Right ventricle myocardium superior (tissue), 1 donor: ENCODE measurements around the gene THSD4. TPM values are rescaled to one million over a fixed set of nuclear protein-coding genes. Genes with fewer than 3 reads are reported as not detected.
A peak's percentile ranks its signal among the peaks of the same experiment; 100 is the strongest.

Source experiments
- ATAC-seq: fragments of 200-7000 bp; cut with Tn5 transposase; one replicate; pipeline ENCODE4 v1.9.1; 2020; ENCODE audit warnings: mild to moderate bottlenecking; ENCODE audit not compliant: poor library complexity
- DNase-seq: peaks from one replicate; pipeline ENCODE4 v3.0.0-alpha.2; 2020
- intact Hi-C: fragments of 100-400 bp; cut with DNase I; formaldehyde crosslinking; loops from one replicate; pipeline ENCODE4 v1.11.2; 2022
- long read RNA-seq: library from polyadenylated mRNA; unstranded; transcript quantifications from one replicate; pipeline ENCODE4 v2.0.0, GENCODE V29; 2021
- total RNA-seq: library from RNA; stranded (reverse); fragmentation: NEBNext Ultra II Directional; extraction: Animal tissue kit (Norgen Biotek cat#: 25700); gene quantifications from one replicate; pipeline ENCODE4 v1.2.1, GENCODE V29; 2021
- donor health status: DM: no; HTN: yes; CAD: no; lungs with severe emphysema.

The THSD4 gene
- 75.6 TPM for total RNA-seq
- long read RNA-seq, partial matches to known transcripts: 4 of 42 reads
- long read RNA-seq, other reads (novel, unspliced or antisense): 37 of 42 reads

DNA sequence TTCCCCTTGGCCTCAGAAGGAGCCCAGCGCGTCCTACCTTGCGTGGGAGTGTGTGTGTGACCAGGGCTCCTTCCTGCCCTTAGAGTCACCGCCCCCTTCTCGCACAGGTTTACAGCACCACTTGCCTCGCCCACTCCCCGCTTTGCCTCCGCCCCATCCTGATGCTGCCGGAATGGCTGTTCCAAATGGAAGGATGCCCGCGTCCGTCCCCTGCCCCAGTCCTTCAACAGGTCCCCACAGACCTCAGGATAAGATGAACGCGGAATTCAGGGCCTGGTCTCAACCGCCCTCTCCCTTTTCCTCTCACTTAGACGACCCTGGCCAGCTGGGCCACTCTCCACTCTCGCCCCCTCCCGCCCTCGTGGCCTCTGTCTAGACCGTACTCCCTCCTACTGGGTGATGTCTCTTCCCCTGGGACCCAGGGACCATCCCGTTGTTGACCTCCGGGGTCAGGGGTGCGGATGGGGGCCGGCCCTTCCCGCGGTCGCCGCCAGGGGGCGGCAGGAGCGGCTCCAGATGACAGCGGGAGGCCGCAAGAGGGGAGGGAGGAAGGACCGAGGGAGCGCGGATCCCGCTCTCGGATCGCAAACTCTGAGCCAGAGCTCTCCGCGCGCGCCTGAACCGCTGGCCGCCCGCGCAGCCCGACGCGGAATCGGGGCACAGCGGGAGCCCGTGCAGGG, at the start of gene THSD4:
THSD4 (plus strand) TSS at position 585 of the 680 bp plus-strand sequence.
- peak; percentile 67 for ATAC-seq
- intact Hi-C loops: loop anchor here (10.0 kb wide), 1 partner anchor 220 kb away; no protein-coding TSS in a partner anchor
- DNase-seq: peak; percentile 86

DNA sequence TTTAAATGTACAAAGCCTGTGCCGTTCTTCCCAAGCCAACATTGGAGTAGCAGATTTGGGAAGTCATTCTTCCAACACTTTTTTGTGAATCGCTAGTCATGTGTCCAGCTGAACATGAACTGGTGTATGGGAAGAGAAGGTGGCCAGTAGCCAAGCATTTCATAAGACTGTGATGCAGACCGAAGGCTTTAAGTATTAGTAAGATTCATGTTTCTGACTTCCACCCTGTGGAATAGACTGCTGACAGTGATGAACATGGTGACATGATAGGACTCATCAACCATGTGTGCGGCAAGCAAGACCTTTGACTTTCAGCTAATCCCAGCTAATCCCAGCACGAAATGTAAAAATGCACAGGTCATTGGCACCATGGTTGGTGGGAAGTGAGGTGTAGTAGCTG, 48.3 kb upstream of the THSD4 start:
- intact Hi-C loops: no loop called here
- ATAC-seq (peak; percentile 71), DNase-seq (no peak)

DNA sequence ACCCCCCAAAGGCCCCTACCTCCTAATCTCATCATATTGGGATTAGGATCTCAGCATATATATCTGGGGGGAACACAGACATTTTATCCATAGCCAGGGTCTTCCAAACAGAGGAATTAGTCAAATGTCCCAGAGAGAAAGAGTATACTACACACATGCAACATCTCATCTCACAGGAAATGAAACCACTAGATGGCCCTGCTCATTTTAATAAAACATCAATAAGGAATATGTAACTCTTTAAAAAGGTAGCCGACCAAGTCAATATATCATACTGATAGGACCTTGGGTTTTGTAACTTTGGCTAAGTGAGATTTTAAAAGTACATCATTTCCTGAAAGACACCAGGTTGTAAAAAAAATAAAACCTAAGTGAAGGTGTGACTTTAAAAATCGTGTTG, 45.6 kb upstream of the THSD4 start:
- intact Hi-C loops: no loop called here
- no peak for ATAC-seq
- DNase-seq: no peak

DNA sequence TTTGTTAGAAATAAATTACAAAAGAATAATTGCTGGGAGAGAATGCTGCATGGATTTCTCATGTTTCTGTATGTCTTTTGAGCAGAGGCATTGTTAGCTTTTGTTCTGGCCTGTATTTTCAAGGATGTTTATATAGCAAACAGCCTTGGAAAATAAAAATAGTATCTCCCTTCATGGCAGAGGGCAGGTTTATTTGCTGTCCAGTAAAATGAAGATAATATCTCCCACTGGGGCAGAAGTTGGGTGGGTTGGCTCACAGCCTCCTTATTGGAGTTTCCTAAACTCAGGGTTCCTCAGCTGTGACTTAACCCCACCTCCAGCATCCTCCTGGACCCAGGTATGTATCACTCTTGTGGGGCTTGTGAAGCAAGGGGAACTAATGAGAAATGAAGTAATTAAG, 43.7 kb upstream of the THSD4 start:
- intact Hi-C loops: no loop called here
- DNase-seq (no peak), ATAC-seq (no peak)

DNA sequence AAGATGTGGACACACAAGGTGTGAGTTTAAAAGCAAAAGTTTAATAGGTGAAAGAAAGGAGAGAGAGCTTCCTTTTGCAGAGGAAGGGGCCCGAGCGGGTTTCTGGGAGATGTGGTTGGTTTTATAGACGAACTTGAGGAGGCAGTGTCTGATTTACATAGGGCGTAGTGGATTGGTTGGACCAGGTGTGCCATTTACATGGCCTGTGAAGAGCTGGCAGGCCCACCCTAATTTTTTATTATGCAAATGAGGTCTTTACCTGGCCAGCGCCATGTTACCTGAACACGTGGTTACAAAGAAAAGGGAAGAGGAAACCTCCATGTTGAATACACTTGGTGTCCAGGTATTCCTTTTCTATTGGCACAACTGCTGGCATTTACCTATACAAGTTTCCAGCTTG, 42.8 kb upstream of the THSD4 start:
- intact Hi-C loops: no loop called here
- no peak for DNase-seq
- no peak for ATAC-seq

DNA sequence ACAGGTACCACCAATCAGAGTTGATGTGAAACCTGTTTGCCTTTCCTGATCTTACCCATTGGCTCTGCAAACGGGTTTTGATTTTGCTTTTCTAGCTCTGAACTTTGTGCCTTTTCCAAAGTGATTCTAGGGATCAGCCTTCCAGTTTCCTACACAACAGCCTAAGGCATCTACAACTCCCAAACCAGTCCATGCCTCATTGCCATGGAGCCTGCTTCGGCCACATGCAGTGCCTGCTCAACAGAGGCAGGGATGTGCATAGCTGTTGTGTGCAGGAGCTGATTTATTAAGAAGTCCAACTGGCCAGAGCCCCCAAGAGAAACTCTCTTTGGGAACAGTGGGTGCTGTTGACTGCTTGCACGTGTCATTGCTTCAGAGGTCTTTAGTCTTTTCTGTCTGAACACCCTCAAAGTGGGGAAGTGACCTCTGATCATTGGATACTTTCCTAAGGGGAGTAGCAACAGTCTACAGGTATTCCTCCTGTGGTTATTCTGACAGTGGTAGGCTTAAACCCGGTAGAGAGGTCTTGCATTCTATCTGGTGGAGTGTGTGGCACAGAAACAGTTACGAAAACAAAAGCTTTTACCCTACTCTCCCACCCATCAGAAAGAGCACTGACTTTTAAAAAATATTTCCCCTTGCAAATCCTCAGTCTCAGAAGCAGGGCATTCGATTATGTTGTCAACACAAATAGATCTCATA, 36.6 kb upstream of the THSD4 start:
- ATAC-seq: no peak
- intact Hi-C loops: no loop called here
- no peak for DNase-seq

DNA sequence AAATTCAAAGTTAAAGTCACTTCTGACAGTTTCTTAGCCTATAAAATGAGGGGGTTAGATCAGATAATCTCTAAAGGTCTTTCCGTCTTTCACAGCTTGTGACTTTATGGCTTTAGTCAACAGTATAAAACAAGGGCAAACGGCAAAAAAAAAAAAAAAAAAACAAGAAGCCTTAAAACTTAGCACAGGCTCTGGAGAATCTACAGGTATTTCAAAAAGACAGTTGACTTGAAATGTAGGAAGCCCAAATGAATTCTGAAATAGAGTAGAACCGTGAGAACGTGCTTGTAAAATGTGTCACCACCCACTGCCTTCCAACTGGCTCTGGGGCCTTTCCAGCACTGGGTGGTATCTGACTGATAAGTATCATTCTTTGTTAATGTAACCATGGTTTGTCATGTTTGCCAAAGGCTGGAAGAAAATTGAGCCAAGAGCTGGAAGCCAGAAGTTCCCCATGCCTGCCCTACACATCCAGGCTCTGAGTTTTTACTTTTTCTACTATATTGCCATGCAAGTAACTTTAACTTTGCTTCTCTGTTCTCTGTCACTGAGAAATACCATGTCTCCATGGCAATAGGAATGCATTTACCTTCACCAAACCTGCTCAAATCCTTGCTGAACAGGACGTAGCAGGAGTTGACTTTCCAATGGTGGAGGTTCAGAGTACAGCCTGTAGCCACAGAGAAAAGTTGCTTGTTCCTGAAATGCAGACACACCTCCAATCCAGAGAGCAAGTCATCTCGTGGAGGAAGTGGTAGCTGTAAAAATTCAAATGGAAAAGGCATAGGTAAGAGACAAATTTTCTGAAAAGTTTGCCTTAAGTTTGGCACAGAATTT, 35.8 kb upstream of the THSD4 start:
- intact Hi-C loops: no loop called here
- DNase-seq: peak; percentile 55

DNA sequence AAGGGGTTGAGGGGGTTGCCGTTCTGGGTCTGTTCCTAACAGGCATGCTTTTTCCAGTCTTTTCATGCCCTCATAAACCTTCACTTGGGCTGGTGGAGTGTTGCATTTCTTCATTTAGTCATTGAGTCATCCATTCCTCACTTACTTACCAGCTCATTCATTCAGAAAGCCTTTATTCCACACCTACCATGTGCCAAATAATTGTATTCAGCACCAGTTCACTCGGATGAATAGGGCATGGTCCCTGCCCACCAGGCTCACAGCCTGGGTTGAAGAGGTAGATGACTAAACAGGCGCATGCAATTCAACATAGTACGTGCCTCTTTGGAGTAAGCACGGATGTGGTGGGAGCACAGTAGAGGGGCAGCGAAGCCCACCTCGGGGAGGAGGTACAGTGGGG, 35.1 kb upstream of the THSD4 start:
- DNase-seq: no peak
- intact Hi-C loops: no loop called here
- no peak for ATAC-seq

More for the DNA sequence above, 35.8 kb upstream of the THSD4 start:
- peak; percentile 58 for ATAC-seq

DNA sequence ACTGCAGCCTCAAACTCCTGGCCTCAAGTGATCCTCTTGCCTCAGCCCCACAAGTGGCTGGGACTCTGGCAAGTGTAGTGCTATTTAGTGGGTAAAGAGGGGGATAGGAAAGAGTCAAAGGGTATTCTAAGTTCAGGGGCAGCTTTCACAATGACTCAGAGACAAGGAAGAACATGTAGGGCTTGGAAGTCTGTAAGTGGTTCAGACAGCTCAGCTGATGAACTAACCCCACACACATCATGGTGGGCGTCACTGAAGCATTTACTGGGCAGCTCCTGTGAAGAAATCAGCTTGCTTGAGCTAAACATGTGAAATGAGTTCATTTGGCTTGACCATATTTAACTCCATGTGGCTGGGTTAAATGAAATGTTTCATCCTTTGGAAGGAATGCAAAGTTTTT, 34.6 kb upstream of the THSD4 start:
- DNase-seq: no peak
- ATAC-seq: no peak
- intact Hi-C loops: no loop called here

DNA sequence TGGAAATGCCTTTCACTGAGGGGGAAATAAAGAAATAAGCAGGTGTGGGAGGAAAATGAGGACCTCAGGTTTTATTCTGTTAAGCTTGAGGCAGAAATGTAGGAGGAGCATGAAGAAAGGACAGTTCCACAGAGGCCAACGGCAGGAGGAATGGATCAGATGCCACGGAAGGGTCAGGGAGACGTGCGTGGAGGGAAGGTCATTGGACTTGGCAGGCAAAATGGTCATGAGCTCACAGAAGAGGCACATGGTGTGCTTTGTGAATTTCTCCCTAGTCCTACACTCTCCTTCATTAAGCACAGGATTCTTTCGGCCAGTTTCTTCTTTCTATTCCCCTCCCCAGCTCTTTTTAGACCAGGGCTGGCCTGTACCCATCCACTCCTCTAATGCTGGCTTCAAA, 32.5 kb upstream of the THSD4 start:
- ATAC-seq (peak; percentile 80), DNase-seq (peak; percentile 43)
- intact Hi-C loops: no loop called here

DNA sequence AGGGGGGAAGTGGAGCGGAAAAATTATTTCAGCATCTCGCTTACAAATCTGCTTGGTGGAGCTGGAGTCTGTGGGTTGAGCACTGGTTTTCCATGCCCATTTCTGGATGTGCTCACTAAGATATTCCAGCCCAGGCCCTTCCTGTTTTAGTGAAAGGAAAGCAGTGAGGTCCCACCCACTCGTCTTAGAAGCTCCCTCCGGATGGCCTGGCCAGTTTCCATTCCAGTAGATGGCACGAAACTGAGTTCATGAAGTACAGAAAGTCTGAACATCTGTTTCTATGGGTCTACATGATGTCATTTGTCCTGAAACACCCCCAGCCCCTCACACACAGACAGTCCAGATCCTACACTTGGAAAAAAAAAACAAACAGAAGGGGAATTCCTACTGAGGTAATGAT, 31.9 kb upstream of the THSD4 start:
- DNase-seq (peak; percentile 51), ATAC-seq (peak; percentile 56)
- intact Hi-C loops: no loop called here

DNA sequence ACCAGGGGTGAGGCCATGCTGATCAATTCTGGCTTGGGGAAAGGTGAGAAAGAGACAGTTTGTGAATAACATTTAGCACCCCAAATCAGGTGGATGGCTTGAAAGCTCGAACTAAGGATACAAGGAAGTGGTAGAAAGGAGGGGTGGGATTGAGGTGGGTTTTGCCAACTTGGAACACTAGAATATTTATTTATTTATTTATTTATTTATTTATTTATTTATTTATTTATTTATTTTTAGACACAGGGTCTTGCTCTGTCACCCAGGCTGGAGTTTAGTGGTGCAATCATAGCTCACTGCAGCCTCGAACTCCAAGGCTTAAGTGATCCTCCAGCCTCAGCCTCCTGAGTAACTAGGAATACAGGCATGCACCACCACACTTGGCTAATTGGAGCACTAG, 31.0 kb upstream of the THSD4 start:
- ATAC-seq (no peak), DNase-seq (no peak)
- intact Hi-C loops: no loop called here

DNA sequence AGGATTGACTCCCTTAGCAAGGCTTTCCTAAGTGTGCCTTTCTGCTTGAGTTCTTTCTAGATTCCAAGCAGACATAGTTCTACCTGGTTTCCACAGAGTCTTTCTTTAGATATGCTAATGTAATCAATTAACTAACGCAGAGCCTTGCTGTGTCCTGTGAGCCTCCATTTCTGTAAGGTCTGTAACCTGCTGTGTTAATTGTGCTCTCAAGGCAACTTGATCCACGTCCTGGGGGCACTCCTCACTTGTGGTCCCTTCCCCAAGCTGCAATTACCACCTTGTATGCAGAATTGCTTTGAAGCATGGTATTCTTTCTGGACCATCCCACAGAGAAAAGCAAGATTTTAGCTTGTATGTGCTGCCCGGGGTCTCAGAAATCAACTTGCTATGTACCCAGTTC, 29.5 kb upstream of the THSD4 start:
- DNase-seq (no peak), ATAC-seq (no peak)
- intact Hi-C loops: no loop called here

DNA sequence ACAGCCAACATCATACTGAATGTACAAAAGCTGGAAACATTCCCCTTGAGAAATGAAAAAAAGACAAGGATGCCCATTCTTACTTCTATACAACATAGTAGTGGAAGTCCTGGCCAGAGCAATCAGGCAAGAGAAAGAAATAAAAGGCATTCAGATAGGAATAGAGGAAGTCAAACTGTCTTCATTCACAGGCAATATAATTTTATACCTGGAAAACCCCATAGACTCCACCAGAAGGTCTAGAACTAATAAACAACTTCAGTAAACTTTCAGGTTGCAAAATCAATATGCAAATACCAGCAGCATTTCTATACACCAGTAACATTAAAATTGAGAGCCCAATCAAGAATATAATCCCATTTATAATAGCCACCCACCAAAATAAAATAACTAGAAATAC, 27.1 kb upstream of the THSD4 start:
- DNase-seq (no peak), ATAC-seq (no peak)
- intact Hi-C loops: no loop called here

DNA sequence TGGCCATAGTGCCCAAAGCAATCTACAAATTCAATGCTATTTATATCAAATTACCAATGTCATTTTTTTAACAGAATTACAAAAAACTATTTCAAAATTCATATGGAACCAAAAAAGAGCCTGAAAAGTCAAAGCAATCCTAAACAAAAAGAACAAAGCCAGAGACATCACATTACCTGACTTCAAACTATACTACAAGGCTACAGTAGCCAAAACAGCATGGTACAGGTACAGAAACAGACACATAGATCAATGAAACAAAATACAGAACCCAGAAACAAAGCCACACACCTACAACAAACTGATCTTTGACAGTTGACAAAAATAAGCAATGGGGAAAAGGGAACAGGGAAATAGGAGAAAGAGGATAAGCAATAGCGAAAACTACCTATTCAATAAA, 26.6 kb upstream of the THSD4 start:
- intact Hi-C loops: no loop called here
- ATAC-seq (no peak), DNase-seq (no peak)

DNA sequence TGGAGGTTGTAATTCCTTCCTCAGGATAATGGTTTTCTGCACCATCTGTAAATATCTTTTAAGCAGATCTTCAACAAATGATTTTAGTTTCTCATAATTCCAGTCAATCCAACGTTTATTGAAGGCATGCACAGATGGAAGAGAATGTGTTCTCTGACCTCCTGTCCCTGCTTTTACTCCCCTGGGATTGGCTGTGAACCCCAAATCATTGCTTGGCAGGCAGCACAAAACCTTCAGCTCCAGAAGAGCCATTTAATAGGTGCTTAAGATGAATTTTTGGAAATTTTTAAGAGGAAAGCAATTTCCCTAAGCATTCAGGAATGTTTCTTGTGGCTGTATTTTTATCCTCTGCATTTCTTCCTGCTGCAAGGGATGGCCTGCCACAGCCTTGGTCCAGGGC, 25.5 kb upstream of the THSD4 start:
- DNase-seq (no peak), ATAC-seq (no peak)
- intact Hi-C loops: no loop called here

DNA sequence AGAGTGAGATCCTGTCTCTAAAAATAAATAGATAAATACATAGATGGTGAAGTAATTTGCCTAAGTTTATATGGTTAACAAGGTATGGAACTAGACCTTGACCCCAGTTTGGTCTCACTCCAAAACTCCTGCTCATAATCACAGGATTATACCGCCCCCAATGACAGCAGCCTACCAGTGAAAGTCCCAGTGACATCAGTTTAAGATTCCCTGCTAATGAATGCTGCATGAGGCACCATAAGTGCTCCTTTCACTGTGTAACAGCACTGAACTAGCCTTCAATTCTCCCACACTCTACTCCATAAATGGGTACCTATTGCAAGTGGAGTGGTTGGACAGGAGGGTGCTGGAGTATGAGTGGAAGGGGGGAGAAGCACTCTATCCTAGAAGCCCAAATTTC, 23.7 kb upstream of the THSD4 start:
- ATAC-seq (no peak), DNase-seq (no peak)
- intact Hi-C loops: no loop called here

DNA sequence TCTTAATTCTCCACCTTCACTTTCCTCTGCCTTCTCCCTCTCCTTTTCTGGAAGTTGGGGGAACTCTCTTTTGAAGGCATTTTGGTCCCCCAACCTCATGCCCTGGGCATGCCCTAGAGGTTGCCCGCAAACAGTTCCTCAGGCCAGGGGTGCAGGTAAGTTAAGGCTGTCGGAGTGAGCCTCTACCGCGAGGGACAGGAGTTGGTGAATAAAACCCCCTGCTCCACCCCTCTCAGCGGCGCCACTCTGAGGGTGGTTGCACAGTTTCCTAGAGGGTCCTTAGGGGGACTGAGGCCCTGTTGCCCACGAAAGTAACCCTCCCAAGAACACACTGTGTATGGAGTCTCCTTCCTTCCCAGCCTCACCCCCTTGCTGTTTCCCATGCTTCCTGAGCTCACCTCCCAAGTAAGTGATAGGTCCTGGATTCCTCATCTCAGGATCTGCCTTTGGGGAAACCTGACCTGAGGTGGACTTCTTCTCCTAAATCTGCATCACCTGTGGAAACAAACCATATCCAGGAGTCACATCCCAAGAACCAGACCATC, 23.1 kb upstream of the THSD4 start:
- ATAC-seq: no peak
- no peak for DNase-seq
- intact Hi-C loops: no loop called here
